Peyer's patch (tissue), 4 donors: Measurements from ENCODE around the gene TACC2. TPM values are rescaled to one million over a fixed set of nuclear protein-coding genes. Genes with fewer than 3 reads are reported as not detected.
A peak's percentile ranks its signal among the peaks of the same experiment; 100 is the strongest.

Source experiments
- DNase-seq, 3 donors: peaks; one replicate each; pipeline ENCODE4 v3.0.0-alpha.2; 2017 to 2019
- H3K27ac ChIP-seq, 4 donors: fragments of 200-600 bp; sonication (generic); one replicate each; pipeline ENCODE4 v1.5.1; 2016 to 2019
- H3K27me3 ChIP-seq, 2 donors: fragments of 200-600 bp; sonication (generic); one replicate each; pipeline ENCODE4 v1.5.1; 2019
- H3K36me3 ChIP-seq, 3 donors: fragments of 200-600 bp; sonication (generic); one replicate each; pipeline ENCODE4 v1.5.1; 2016 to 2019
- H3K4me1 ChIP-seq, 4 donors: fragments of 200-600 bp; sonication (generic); one replicate each; pipeline ENCODE4 v1.5.1; 2016 to 2019
- H3K4me3 ChIP-seq, 4 donors: fragments of 200-600 bp; sonication (generic); 1 replicate in 3 of 4; 2 replicates in 1 of 4; pipeline ENCODE4 v1.5.1; 2016 to 2019; ENCODE audit warnings: mild to moderate bottlenecking in 1 of 4
- H3K9me3 ChIP-seq, 4 donors: fragments of 200-600 bp; sonication (generic); one replicate each; pipeline ENCODE4 v1.5.1; 2016 to 2019; ENCODE audit warnings: mild to moderate bottlenecking in 1 of 4
- CTCF ChIP-seq, 6 experiments: fragments of 450-650 bp in 4 of 6; fragments of 200-600 bp in 2 of 6; sonication (generic) in 1 of 6; IDR thresholded peaks; one replicate each; pipeline ENCODE4 v1.5.1; 2017 to 2019; ENCODE audit warnings: antibody characterized with exemption in 6 of 6, mild to moderate bottlenecking in 3 of 6, moderate library complexity in 1 of 6
- POLR2A ChIP-seq, 2 donors: fragments of 450-650 bp; IDR thresholded peaks; one replicate each; pipeline ENCODE4 v1.5.1; 2017; ENCODE audit warnings: antibody characterized with exemption in 2 of 2, mild to moderate bottlenecking in 2 of 2, moderate library complexity in 2 of 2
- total RNA-seq, 4 donors: library from RNA; depleted of rRNA; stranded (reverse); fragments of >200 nt; gene quantifications; one replicate each; pipeline ENCODE4 v1.1.0, GENCODE V29; 2016

Gene TACC2
- total RNA-seq, 4 donors from 2014 or later: 91.6 to 140 (median 109) TPM

DNA sequence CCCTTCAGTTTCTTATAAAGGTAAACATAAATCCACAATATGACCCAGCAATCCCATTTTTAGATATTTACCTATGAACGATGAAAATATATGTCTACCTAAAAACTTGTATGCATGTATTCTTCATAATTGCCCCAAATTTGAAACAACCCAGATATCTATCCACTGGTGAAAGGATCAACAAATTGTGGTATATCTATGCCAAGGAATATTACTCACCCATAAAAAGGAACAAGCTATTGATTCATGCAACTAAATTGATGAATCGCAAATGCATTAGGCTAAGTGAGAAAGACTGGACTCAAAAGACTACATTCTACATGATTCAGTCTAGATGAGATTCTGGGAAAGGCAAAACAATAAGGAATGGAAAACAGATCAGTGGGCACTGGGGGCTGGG is 156.2 kb downstream of the TACC2 start:
- H3K4me1 ChIP-seq: peaks cover 0 to 47% (median 0%) of the 10 kb centered on the region in 4 donors
- DNase-seq: no peak
- no peaks in the 10 kb centered on the region for H3K9me3 ChIP-seq
- no peak for TF ChIP-seq CTCF (IDR thresholded peaks at IDR 0.05)
- peaks cover 0 to 16% (median 0%) of the 10 kb centered on the region in 3 donors for H3K36me3 ChIP-seq
- H3K4me3 ChIP-seq: no peak overlapping the region
- no peaks in the 10 kb centered on the region for H3K27me3 ChIP-seq
- H3K27ac ChIP-seq: no peak overlapping the region

GRCh38 chr10:122147663-122148062 is 158.7 kb downstream of the TACC2 start:
- Histone ChIP-seq H3K36me3 (peaks cover 0 to 19% (median 0%) of the 10 kb centered on the region in 3 donors), H3K9me3 (no peaks in the 10 kb centered on the region), H3K4me1 (peaks cover 0 to 28% (median 0%) of the 10 kb centered on the region in 4 donors), H3K27me3 (no peaks in the 10 kb centered on the region), H3K27ac (no peak overlapping the region), H3K4me3 (no peak overlapping the region)
- TF ChIP-seq POLR2A (IDR thresholded peaks at IDR 0.05): no peak
- DNase-seq: no peak

- no peak for TF ChIP-seq CTCF (IDR thresholded peaks at IDR 0.05)
- no peak for TF ChIP-seq POLR2A (IDR thresholded peaks at IDR 0.05)
- Histone ChIP-seq H3K9me3 (no peaks in the 10 kb centered on the region), H3K4me3 (no peak overlapping the region), H3K27ac (peak overlapping the region; percentile 38 to 70 (median 50)), H3K4me1 (peaks cover 0 to 22% (median 0%) of the 10 kb centered on the region in 4 donors), H3K27me3 (no peaks in the 10 kb centered on the region), H3K36me3 (peaks cover 0 to 19% (median 0%) of the 10 kb centered on the region in 3 donors)
- no peak for DNase-seq
Measured at GRCh38 chr10:122148876-122149560, 160.1 kb downstream of the TACC2 start.

GRCh38 chr10:122149561-122150505 is 160.9 kb downstream of the TACC2 start:
- H3K36me3 ChIP-seq: peaks cover 0 to 11% (median 0%) of the 10 kb centered on the region in 3 donors
- no peaks in the 10 kb centered on the region for H3K9me3 ChIP-seq
- no peak for TF ChIP-seq CTCF (IDR thresholded peaks at IDR 0.05)
- no peak for TF ChIP-seq POLR2A (IDR thresholded peaks at IDR 0.05)
- H3K27ac ChIP-seq: peak overlapping the region; percentile 38 to 70 (median 50)
- no peak for DNase-seq
- H3K4me3 ChIP-seq: peak overlapping the region in 1 of 4 donors; percentile 6
- peaks cover 0 to 26% (median 0%) of the 10 kb centered on the region in 4 donors for H3K4me1 ChIP-seq
- no peaks in the 10 kb centered on the region for H3K27me3 ChIP-seq

DNA sequence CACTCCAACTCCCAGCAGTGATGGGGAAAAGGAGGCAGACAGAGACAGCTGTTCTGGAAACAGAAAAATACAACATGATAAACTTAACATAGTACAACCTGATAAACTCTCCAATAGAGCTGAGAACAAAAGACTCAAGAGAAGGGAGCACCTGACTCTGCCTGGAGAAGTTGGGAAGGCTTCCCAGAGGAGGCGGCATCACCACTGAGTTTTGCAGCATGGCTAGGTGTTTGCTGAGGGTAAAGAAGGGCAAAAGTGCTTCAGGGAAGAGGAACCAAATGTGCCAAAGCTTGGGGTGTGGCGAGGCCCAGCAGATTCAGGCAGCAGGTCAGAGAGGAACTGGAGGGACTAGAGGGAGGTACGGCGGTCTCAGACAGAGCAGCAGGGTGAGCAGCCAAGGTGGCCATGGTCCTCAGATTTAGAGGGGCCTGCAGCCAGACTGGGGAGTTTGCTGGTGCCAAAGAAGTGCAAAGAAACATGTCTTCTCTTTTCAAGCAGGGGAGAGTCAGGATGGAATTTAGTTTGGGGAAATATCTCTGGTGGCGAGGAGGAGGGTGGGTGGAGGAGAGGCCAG is 162.2 kb downstream of the TACC2 start:
- Histone ChIP-seq H3K4me1 (peaks cover 0 to 26% (median 0%) of the 10 kb centered on the region in 4 donors), H3K27me3 (no peaks in the 10 kb centered on the region), H3K4me3 (no peak overlapping the region), H3K9me3 (no peaks in the 10 kb centered on the region), H3K27ac (no peak overlapping the region), H3K36me3 (peaks cover 0 to 6% (median 0%) of the 10 kb centered on the region in 3 donors)
- no peak for TF ChIP-seq CTCF (IDR thresholded peaks at IDR 0.05)
- no peak for DNase-seq
